Measurements from ENCODE around the gene CCDC152. TPM values are rescaled to one million over a fixed set of nuclear protein-coding genes. Genes with fewer than 3 reads are reported as not detected.

The CCDC152 gene
- total RNA-seq, 1 experiment from 2014 or later, result not detected

DNA sequence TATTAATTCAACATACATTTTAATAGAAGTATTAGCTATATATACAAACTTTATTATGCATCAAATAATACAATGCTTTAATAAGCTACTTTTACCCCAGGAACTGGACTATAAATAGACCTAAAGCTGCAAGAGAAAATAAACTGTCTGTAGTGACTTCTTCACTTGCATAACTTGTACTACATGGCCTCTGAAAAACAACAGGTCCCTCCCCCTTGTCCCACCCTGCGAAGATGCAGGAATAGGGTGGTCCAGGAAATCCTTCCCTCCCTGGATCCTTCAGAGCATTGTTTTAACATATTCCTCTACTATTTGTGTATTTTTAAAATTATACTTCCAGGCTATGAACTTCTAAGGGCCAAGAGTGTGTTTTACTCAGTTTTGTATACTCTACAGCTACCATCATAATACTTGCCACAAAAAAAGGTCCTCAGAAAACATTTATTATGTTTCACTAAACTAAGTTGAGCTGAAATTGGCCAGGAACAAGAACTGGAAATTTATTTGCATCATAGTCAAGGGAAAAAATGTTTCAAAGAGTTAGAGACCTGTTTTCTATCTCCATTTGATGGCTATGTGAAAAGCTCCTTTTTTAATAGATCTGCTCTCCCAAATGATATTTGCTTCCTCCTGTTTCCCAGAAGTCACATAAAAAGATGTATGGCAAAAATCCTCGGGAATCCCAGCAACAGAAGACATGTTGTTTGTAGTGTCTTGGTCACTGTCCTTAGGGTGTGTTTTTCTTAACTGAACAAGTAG lies 70.3 kb downstream of the CCDC152 start:
- Histone ChIP-seq H3K9me2 (ENCODE audit: insufficient read depth) (no peaks in the 10 kb centered on the region), H4K20me1 (ENCODE audit: insufficient read depth) (no peaks in the 10 kb centered on the region), H3K4me1 (ENCODE audit: control insufficient read depth in 1 of 2, insufficient read depth in 2 of 2, low read length in 2 of 2) (no peaks in the 10 kb centered on the region), H3K27ac (ENCODE audit: low read depth, low read length) (no peak overlapping the region), H3K36me3 (ENCODE audit: control insufficient read depth in 1 of 2, insufficient read depth in 2 of 2, low read length in 2 of 2) (no peaks in the 10 kb centered on the region), H3K9ac (ENCODE audit: low read length) (no peak overlapping the region), H3K79me2 (ENCODE audit: insufficient read depth, low read length) (no peaks in the 10 kb centered on the region), H3K27me3 (ENCODE audit: insufficient read depth, low read length) (no peaks in the 10 kb centered on the region), H3K9me3 (ENCODE audit: control insufficient read depth in 1 of 2, insufficient read depth in 1 of 2, low read depth in 1 of 2, low read length in 2 of 2) (no peaks in the 10 kb centered on the region), H3K4me2 (ENCODE audit: low read length) (no peak overlapping the region), H3K4me3 (replicated peaks in 1 of 2; ENCODE audit: low read depth in 1 of 2, low read length in 2 of 2) (no peak overlapping the region), H2AFZ (ENCODE audit: low read depth, low read length, poor library complexity, severe bottlenecking) (no peak overlapping the region)
- ChIA-PET RAD21 (ENCODE audit: low non-redundant PET in 1 of 2, low total read pairs in 2 of 2, uncharacterized antibody in 2 of 2, unreplicated experiment in 2 of 2) (no interaction called here), CTCF (interaction anchor here (0.6 to 1.2 kb wide), 2 partner anchors 769 to 802 kb away, joined by 3 to 4 read pairs; no protein-coding TSS in a partner anchor), POLR2A (no interaction called here)
- DNase-seq (ENCODE audit: low read depth, low spot score) (no peak), ATAC-seq (no peak)
- no peak for TF ChIP-seq CBX3 (IDR thresholded peaks at IDR 0.05; ENCODE audit: low read depth)
- TF ChIP-seq JUND (IDR thresholded peaks at IDR 0.05), result no peak
- TF ChIP-seq POLR2AphosphoS5 (IDR thresholded peaks at IDR 0.05; ENCODE audit: low read depth, low read length), result no peak
- TF ChIP-seq SRF (IDR thresholded peaks at IDR 0.05; ENCODE audit: low read depth), result no peak
- TF ChIP-seq TCF7L2 (IDR thresholded peaks at IDR 0.05; ENCODE audit: borderline replicate concordance, extremely low read depth, insufficient read depth, insufficient read length), result no peak
- TF ChIP-seq ELF1 (IDR thresholded peaks at IDR 0.05; ENCODE audit: borderline replicate concordance, low read depth), result no peak
- TF ChIP-seq FOSL1 (IDR thresholded peaks at IDR 0.05; ENCODE audit: low read depth), result no peak
- no peak for TF ChIP-seq POLR2A (IDR thresholded peaks at IDR 0.05; ENCODE audit: borderline replicate concordance, extremely low read depth, insufficient read depth, insufficient read length)
- no TSS peak for BruUV-seq (replicated peaks)
- intact Hi-C loops (cut with micrococcal nuclease), result no loop called here

DNA sequence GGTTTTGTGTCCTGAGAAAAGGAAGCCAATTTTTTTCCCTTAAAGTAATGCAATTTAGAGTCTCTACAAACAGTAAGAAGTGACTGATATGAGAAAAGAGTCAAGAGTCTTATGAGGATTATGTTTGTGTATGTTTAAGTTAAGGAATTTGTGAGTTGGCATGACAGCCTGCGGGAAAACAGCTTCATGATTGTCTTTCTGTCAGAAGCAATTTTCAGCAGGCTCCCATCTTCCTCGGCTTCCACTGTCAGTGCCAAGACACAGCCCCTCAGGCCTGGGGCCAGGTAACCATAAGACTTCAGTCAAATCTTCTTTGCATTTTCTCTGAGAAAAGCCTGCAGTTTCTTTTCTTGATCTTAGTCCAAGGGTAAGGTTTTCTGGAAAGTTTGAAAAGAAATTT lies 72.1 kb downstream of the CCDC152 start:
- BruUV-seq (replicated peaks), result no TSS peak
- ChIA-PET CTCF (no interaction called here), RAD21 (ENCODE audit: low non-redundant PET in 1 of 2, low total read pairs in 2 of 2, uncharacterized antibody in 2 of 2, unreplicated experiment in 2 of 2) (no interaction called here), POLR2A (no interaction called here)
- Histone ChIP-seq H3K9me2 (ENCODE audit: insufficient read depth) (no peaks in the 10 kb centered on the region), H3K9me3 (ENCODE audit: control insufficient read depth in 1 of 2, insufficient read depth in 1 of 2, low read depth in 1 of 2, low read length in 2 of 2) (no peaks in the 10 kb centered on the region), H3K27me3 (ENCODE audit: insufficient read depth, low read length) (no peaks in the 10 kb centered on the region), H4K20me1 (ENCODE audit: insufficient read depth) (no peaks in the 10 kb centered on the region), H3K36me3 (ENCODE audit: control insufficient read depth in 1 of 2, insufficient read depth in 2 of 2, low read length in 2 of 2) (no peaks in the 10 kb centered on the region), H3K4me2 (ENCODE audit: low read length) (no peak overlapping the region), H3K9ac (ENCODE audit: low read length) (no peak overlapping the region), H3K27ac (ENCODE audit: low read depth, low read length) (no peak overlapping the region), H2AFZ (ENCODE audit: low read depth, low read length, poor library complexity, severe bottlenecking) (no peak overlapping the region), H3K4me3 (replicated peaks in 1 of 2; ENCODE audit: low read depth in 1 of 2, low read length in 2 of 2) (no peak overlapping the region), H3K4me1 (ENCODE audit: control insufficient read depth in 1 of 2, insufficient read depth in 2 of 2, low read length in 2 of 2) (no peaks in the 10 kb centered on the region), H3K79me2 (ENCODE audit: insufficient read depth, low read length) (no peaks in the 10 kb centered on the region)
- TF ChIP-seq ZNF274 (IDR thresholded peaks at IDR 0.05; ENCODE audit: low read depth, low read length), result no peak
- ATAC-seq (no peak), DNase-seq (ENCODE audit: low read depth, low spot score) (no peak)
- intact Hi-C loops (cut with micrococcal nuclease), result no loop called here
